Anterior cingulate cortex (tissue), 58 donors: ENCODE measurements around the gene SHB.

ENCODE experiments used
- DNase-seq, 58 donors: peaks; one replicate each; lab custom pipeline; 2025; lab: John Stamatoyannopoulos, UW

The SHB gene

GRCh38 chr9:37997636-37998374 lies 71.2 kb downstream of the SHB start:
- peak in 24 of 58 donors; percentile 17 to 78 (median 52) for DNase-seq

- no peak for DNase-seq
Observed at GRCh38 chr9:37996819-37997217, 72.2 kb downstream of the SHB start.

DNA sequence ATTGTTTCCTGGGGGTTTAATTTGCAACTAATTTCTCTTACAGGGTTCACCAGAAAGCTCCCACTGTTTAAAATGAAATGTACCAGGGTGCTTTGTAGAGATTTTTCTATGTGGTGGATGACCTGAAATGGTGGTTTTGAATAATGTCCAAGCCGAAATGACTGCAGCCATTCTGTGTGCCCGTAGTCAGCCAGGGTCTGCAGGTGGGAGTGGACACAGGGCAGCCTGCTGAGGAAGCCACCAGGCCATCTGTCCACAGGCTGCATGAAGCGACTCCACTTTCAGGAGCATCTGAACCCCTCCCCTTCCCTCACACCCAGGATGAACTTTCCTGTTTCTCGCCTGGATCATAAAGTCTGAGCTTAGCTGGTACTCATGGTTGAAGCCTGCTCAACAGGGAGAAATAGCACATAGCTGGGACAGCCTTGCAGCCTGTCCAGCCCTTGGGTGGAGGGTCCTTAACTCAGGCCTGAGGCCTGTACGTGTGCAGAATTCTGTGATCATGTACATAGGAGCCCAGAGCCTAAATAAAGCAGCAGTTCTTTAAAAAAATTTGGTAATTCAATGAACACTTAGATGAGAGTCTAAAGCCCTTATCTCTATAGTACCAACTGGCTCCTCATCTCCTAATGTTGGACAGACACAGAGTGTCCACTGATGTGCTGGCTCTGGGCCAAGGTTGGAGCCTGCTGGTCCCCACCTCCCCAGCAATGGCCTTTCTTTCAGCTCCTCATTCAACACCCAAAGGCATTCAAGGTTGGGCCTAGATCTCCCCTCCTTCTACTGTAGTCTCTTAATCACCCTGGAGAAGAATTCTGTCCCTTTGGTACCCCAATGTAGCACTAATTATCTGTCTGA lies 72.8 kb downstream of the SHB start:
- DNase-seq = peak in 12 of 58 donors; percentile 14 to 69 (median 26)

DNA sequence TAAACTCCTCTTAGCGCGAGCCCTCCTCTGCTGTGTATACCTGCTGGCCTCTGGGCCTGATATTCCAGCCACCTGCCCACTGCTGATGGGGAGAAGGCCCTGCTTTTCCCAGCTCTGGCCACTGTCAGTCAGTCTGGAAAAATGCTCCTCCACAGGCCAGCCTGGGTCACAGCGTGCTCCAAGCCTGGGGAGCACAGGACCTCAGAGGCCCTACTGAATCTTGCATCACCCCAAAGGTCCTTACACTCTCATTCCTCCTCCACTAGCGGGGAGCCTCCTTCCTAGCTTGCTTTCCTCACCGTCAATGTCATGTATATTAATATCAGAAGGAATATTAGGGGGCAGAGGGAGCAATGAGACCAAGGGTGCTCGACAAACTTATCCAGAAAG lies 73.7 kb downstream of the SHB start:
- DNase-seq = no peak

- DNase-seq = peak in 57 of 58 donors; percentile 16 to 97 (median 86)
Observed at GRCh38 chr9:37994639-37995347, 74.2 kb downstream of the SHB start.

DNA sequence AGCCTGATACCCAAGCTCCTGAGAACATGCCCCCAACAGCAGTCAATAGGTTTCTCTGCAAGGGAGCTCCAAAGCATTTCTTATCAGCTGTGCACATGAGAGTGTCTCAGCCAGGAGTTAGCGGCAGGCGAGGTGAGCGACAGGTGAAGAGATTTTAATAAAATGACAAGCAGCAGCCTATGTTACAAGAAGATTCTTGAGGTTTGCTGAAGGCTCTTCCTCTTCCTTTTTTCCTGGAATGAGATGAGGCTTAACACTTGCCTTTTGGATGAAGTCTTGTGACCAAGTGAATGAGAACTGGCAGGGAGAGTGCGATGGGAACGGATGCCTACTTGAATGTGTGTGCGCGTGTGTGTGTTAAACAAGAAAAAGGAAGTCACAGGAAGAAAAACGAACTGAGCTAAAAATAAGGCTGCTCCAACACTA lies 76.1 kb downstream of the SHB start:
- DNase-seq = peak in 6 of 58 donors; percentile 20 to 50 (median 32)

GRCh38 chr9:37990404-37991015 lies 78.5 kb downstream of the SHB start:
- DNase-seq = peak in 1 of 58 donors; percentile 29

GRCh38 chr9:37989701-37990100 lies 79.3 kb downstream of the SHB start:
- DNase-seq = no peak

- DNase-seq = no peak
Observed at GRCh38 chr9:37988602-37989001, 80.4 kb downstream of the SHB start.

DNA sequence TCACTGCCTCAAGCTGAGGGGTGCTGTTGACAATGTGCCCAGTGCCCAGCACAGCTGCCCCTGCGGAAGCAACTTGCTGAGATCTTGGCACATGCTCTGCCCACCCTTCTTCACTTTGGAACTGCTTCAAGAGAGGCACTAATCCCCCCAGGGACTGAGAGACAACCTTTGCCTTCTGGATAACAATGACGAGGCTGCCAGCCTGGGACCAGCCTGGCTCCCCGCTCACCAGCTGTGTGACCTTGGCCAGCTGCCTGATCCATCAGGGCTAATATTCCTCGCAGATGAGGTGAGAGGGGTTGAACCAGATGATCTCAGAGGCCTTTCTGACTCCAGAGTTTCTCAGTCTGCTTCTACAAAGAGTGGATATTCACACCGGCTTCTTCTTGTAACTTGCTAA lies 81.0 kb downstream of the SHB start:
- DNase-seq = peak in 13 of 58 donors; percentile 18 to 68 (median 37)

DNA sequence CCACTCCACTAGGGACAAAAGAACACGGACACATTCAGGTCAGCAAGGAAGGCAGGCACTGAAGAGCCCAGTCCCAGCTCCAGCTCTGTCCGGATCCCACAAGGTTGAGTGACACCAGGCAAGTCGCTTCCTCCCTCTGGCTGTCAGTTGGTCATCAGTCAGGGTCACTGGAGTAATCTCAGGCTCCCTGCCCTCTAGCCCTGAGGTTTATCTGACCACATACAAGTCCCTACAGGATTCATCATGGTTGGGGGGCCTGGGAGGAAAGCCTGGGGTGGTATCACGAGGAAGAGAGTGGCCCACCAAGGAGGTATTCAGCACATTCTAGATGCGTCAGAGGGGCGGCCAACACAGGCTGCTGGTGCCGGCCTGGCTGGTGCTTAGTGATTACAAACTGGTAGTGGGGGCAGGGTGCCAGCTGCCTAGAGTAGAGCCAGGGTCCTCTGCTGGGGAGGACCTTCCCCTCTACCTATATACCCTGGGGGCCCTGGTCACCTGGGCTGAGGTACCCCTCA lies 81.5 kb downstream of the SHB start:
- DNase-seq = peak in 9 of 58 donors; percentile 28 to 70 (median 47)

GRCh38 chr9:37986771-37987258 lies 82.2 kb downstream of the SHB start:
- DNase-seq = peak in 17 of 58 donors; percentile 13 to 73 (median 35)

GRCh38 chr9:37986001-37986400 lies 83.0 kb downstream of the SHB start:
- no peak for DNase-seq

DNA sequence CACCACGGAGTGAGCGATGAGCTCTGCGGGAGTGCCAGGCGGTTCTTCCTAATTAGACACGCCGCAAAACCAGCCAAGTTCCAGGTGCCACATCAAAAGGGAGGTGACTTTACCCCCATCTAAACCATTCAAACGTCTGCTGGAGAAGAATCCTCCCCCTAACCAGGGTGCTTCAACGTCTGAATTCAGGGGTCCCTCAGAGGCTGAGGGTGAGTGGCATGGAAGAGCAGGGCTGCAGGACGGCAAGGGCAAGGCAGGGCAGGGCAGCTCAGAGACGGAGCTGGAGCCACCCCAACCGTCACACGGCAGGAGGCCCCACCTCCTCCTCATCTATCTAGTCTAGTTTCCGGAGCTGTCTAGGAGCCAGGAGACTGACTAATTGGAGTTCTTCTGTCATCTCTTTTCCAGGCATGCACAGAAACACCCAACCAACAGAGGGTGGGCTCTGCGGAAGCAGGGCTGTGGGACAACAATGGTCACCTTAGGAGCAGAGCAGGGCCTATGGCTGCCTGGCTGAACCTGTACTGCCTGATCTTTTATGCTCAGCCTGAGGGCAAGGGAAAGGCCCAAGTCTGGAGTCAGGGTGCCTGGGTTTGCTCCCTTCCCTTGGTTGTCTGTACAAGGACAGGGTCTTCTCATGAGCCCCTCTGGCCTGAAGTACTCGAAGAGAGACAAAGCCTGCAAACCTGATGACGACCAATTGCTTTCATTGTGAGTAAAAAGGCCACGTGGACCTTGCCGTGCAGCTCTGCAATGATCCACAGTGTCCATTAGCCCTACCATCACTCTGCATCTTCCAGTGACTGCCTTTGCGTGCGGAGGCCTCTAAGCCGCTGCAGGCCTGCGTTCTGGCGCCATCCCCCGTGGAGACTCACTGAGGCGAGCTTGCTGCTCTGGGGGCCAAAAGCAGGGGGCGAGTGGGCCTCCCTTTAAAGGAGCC lies 84.1 kb downstream of the SHB start:
- peak in 8 of 58 donors; percentile 18 to 46 (median 36) for DNase-seq

DNA sequence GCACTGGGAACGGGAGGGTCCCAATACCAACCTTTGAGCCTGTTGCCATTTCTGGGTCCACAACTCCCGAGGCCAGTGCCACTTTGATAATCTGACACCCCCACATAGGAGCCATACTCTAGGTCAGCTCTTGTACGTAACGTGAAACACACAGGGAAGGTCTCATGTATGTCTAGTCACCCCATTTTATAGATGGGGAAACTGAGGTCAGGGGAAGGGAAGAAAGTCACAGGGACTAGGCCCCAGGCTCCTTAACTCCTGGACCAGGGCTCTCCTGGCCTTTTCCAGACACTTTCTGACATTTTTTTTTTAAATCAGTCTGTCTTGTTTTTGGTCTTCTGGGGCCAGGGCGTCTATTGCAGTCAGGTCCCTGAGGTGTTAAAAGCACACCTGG lies 84.8 kb downstream of the SHB start:
- no peak for DNase-seq

- no peak for DNase-seq
Observed at GRCh38 chr9:37983381-37984067, 85.5 kb downstream of the SHB start.

- no peak for DNase-seq
Observed at GRCh38 chr9:37979844-37980243, 89.2 kb downstream of the SHB start.

DNA sequence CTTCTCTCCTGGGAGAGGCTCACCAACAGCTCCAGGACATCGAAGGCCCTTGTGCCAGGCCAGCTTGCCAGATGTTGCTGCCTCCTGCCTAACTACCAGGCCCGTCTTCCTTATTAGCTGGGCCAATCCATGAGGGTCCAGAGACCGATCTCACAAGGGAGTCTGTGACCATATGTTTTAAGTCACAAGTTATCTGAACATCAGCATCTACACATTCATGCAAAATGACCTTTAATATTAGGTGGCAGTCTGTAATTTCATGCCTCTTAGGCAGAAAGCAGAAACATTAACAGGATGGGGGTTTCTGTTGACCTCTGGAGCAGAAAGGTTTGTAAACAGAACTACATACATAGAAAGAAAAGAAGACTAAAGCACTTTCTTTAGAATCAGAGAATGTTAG lies 90.0 kb downstream of the SHB start:
- DNase-seq = no peak
